GM19324 (cell line): ENCODE measurements around the gene RASAL3.
"Not testable (repeated sequence)": the region's sequence is repeated elsewhere in the genome, so short reads cannot be mapped to it uniquely, and the experiment has no call there.

ENCODE experiments used
- ATAC-seq: cut with Tn5 transposase; IDR thresholded peaks from one replicate; pipeline ENCODE4 v1.9.1; 2021; ENCODE audit warnings: mild to moderate bottlenecking, moderate library complexity; ENCODE audit not compliant: unreplicated experiment, low FRiP score

The RASAL3 gene

DNA sequence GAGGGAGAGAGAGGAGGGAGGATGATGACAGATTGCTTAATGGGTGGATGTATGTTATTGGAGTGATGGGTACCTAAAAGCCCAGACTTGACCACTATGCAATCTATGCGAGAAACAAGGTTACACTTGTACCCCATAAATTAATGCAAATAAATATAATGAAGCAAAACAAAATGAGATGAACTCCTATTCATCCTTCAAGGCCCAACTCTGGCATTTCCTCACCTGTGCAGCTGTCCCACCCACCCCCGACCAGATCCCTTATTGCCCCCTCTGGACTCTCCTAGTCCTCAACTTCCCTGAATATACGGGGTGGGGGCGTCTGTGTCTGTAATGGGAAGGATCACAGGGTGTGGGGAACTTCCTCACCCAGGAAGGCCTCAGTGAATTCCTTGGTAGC lies 10.8 kb upstream of the RASAL3 start:
- ATAC-seq, result no peak

GRCh38 chr19:15473821-15474220 lies 9.5 kb upstream of the RASAL3 start:
- ATAC-seq, result not testable (repeated sequence)

DNA sequence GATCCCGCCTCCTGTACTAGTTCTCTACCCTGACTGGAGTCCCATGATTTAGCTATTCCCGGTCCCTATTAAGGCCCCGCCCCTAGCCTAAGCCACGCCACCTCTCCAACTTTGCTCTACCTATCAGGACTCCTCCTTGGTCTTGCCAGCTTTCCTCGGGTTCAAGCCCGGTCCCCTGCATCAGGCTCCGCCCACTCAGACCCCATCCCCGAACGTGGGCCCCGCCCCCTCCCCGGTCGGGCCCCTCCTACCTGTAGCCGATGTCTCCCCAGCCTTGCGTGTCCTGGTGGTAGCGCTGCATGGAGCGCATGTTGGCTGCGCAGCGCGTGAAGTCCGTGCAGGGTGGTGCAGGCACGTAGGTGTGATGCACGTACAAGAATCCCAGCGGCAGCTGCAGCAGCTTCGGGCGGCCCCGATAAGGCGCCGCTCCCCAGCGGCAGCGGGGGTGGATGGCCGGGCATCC lies 7.3 kb upstream of the RASAL3 start:
- ATAC-seq, result no peak

- no peak for ATAC-seq
Observed at GRCh38 chr19:15469513-15470297, 5.4 kb upstream of the RASAL3 start.

DNA sequence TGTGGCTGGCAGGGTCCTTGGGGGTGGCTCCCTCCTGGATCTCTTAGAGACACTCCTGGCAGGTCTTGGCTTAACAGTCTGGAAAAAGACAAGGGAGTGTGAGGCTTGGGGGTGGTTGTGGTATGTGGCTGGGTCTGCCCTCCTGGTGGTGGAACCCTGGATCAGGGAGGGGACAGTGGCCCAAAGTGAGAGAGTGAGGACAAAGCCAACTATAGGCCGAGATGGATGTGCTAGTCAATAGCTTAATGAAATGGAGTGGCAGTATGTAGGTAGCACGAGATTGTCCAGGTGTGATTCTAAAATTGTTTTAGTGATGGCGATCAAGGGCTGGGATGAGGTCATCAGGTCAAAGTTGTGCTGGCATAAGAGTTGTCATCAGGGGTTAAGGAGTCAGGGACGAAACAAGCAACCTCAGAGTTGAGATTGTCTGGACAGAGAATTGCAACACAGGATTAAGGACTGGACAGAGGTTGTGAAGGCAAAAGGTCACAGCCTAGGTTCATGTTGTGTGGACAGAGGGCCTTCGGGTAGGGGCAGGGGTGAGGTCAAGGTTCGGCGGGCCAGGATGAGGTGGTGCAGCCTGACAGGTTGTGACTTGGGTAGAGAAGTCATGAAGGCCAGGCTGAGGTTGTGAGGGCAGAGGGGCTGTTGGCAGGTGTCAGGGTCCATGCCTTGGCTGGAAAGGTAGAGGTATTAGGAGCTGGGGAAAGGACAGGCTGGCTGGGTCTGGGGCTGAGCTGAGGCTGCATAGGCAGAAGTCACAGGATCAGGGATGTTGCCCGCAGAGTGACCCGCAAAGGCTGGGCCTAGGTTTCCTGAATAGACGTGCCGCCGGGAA lies 4.5 kb upstream of the RASAL3 start:
- no peak for ATAC-seq

DNA sequence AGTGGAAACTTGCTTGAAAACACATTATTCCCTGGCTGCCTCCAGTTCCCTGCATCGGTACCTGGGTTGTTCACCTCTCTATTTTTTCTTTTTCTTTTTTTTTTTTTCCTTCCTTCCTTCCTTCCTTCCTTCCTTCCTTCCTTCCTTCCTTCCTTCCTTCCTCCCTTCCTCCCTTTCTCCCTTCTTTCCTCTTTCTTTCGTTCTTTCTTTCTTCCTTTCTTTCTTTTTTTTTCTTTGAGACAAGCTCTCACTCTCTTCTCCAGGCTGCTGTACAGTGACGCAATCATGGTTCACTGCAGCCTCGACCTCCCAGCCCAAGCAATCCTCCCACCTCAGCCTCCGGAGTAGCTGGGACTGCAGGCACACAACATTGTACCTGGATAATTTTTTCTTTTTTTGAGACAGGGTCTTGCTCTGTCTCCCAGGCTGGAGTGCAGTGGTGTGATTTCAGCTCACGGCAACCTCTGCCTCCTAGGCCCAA lies 3.4 kb upstream of the RASAL3 start:
- no peak for ATAC-seq

DNA sequence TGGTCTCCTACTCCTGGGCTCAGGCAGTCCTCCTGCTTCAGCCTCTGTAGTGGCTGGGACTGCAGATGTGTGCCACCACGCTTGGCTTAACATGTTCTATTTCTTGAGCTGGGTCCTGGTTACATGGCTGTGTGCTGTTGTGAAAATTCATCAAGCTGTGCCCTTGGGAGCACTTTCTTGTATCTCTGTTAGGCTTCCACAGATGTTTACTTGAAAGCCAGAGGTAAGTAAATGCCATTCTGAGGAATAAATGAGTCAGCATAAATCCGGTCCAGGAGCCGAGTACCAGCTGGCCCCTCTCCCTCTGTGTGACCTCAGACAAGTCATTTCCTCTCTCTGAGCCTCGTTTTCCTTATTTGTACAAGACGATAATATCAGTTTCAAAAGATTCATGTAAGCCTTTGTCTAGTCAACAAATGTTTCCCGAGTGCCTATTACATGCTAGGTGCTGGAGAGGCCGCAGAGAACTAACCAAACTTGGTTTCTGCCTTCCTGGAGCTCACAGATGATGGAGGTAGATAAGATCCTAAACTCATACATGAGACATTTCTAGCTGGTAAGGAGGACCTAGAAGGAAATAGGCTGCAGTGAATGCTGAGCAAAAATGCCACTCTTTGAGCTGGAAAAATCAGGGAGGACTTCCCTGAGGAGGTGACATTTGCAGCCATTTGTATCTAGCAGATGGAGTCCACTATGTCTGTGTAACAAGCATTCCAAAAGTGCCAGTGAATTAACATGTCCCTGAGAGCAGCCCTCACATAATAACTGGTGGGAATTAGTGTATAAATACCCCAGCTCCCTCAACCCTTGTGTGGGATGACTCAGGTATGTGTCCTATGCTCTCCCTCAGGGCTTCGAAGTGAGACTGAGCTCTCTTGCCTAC lies 2.7 kb upstream of the RASAL3 start:
- ATAC-seq, result peak; percentile 55

- no peak for ATAC-seq
Observed at GRCh38 chr19:15463861-15464371, 428 bp downstream of the RASAL3 start.

DNA sequence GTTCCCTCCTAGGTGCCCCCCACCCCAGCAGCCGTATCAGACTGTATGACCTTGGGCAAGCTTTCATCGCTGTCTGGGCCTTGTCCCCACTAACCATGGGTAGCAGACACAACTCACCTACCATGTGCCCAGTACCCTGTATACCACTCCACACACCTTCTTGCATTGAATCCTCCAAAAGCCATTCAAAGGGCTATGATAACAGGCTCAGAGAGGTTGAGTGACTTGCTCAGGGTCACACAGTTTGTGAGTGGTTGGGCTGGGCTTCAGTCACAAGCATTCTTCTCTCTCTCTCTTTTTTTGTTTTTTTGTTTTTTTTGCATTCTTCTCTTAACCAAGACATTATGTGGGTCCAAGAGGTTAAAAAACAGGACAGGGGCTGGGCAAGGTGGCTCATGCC lies 2.6 kb downstream of the RASAL3 start:
- no peak for ATAC-seq

DNA sequence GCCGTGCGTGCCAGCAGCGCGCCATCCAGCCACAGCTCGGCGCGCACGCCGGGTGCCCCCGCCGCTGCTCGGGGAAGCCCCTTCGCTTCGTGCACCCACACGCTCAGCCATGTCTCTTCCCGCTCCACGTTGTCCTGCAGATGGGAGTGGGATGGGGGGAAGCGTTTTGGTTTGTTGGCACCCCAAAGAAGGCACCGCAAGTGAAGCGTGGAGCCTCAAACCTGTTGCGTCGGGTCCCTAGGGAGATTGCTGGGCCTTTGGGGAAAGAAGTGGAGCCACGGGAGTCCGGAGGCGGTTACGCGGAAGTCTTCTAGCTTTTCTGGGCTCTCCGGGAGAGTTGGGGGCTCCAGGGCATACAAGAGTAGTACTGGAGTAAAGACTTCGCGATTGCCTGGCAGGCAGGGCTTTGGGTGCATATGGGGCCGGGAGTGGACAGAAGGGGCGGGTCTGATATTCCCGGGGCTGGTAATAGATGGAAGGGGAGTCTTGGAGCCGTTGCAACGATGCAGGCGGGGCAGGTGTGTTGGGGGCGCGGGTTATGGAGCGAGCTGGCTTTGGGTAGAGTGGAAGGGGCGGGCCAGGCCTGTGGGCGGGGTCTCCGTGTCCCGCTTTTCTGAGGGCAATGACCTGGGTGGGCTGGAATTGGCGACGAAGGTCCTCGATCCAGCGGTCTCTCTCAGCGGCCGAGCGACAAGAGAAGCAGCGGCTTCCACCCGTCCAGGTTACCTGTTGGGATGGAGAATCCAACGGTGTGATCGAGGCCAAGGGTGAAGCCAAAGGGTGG lies 6.5 kb downstream of the RASAL3 start:
- ATAC-seq, result no peak

DNA sequence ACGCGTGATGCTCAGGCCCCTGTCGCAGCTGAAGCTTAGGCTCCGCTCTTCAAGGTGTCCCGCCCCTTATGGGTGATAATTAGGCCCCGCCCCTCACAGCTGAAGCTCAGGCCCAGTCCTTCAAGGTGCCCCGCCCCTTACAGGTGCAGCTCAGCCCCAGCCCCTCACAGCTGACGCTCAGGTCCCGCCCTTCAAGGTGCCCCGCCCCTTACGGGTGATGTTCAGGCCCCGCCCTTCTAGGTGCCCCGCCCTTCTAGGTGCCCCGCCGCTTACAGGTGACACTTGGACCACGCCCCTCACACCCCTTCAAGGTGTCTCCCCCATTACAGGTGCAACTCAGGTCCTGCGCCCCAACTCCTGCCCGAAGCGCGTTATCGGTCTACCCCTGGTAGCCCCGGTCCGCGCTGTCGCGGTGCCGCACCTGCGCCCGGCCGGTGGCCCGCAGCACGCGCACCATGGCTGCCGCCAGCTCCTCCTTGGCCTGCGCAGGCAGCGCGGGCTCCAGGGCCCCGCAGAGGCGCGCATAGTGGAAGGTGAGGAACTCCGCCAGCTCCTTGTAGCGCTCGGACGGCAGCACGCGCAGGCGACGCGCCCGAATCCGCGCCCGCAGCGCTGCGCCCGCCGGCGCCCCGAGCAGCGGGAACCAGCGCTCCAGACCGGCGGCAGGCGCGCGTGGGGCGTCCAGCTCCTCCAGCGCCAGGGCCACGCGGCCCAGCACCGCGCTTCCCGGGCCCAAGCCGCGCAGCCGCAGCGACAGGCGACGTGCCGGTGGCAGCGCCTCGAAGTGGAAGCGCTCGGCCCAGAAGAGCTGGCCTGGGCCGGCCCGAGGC lies 7.3 kb downstream of the RASAL3 start:
- no peak for ATAC-seq

DNA sequence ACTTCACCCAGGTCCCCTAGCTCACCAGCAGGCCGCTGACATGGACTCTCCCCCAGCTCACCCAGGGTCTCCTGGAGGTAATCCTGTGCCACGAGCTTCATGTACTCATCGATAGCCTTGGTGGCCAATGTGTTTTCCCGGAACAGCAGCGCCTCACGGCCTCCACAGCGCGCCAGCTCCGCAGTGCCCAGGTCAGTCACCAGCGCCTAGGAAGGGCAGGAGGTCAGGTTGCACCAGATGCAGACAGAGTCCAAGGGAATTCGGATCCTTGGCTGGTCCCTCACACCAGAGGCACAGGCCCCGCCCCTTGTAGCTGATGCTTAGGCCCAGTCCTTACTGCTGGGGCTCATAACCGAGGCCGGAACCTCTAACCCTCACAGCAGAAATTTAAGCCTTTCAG lies 7.9 kb downstream of the RASAL3 start:
- no peak for ATAC-seq

- ATAC-seq, result no peak
Observed at GRCh38 chr19:15455996-15456395, 8.3 kb downstream of the RASAL3 start.

GRCh38 chr19:15453906-15454860 lies 10.2 kb downstream of the RASAL3 start:
- ATAC-seq, result no peak

- ATAC-seq, result no peak
Observed at GRCh38 chr19:15453091-15453578, 11.2 kb downstream of the RASAL3 start.

DNA sequence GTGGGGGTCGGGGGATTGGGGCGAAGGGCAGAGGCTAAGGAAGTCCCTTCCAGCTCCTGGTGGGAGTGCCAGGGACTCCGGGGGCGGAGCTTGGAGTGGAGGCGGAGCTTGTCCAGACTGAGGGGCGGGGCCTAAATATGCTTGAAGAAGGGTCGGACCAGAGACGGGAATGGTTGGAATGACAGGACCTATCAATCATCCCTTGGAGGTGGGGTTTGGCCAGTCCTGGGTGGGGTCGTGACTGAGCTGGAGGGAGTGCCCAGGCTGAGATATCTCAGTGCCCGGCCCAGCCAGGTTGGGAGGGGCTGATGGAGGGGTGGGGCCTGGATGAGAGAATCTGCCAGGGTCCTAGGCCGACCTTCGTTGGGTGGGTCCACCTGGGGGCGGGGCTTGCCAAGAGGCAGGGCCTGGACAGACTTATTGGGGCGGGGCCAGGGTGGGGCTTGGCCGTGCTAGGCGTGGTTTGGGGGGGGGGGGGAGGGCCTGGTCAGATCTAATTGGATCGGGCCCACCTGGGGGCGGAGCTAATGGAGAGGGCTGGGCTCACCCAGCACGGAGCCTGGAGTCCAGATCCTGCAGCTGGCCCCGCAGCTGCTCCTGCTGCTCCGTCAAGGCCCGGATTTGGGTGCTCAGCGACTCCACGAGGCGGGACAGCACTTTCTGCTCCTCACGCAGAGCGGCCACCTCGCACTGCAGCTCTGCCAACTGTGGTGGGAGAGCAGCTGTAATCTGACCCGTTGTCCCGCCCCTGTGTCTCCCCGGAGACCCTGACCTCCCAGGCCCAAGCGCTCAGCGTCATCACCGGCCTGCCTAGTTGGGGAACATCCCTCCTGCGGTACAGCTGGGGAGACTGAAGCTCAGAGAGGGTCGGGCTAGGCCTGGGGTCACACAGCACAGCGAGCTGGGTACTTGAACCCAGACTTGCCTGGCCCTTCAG lies 12.0 kb downstream of the RASAL3 start:
- ATAC-seq, result no peak
